ENCODE results near the gene PDZRN4.

Gene PDZRN4

DNA sequence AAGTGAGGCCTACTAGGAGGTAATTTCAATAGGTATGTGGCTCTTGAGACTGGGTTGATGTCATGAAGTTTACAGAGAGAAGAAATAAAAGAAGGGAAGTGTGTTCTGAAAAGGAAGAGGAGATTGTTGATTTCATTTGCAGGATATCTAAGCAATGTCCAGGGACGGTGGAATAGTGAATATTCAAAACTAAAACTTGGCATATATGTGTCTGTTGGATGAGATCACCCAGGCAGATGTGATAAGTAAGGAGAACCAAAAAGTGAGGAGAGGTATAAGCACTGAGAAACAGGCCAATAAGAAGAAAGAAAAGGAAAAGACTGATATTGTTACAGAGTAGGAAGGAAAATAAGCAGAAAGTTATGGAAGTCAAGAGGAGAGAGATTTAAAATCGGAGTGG lies 255.6 kb downstream of the PDZRN4 start:
- no peak for DNase-seq (ENCODE audit: low read depth in 1 of 2, low spot score in 1 of 2)

DNA sequence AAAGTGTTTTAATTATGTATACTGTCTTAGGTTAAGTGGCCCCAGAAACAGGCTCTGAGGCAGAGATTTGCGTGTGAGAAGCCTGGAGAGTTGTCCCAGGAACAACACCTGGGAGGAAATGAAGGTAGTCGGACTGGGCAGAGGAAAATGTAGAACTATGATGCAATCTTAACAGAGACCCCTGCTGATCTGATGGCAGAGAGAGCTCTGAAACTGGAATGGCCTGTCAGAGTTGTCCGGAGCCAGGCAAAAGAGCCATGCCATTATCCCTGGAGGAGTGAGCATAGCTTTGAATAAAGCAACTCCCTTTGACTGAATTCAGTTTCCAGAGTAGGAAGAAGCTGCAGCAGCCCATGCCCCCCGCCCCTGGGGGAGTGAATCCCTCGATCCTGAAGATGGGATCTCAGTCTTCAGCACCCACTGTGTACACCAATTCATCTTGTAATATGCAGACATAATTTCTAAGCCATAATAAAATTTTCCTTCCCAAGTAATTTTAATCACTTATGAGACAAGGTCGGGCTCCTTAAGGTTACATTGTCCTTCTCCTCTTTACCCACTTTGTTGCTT lies 264.8 kb downstream of the PDZRN4 start:
- no peak for DNase-seq (ENCODE audit: low read depth in 1 of 2, low spot score in 1 of 2)

DNA sequence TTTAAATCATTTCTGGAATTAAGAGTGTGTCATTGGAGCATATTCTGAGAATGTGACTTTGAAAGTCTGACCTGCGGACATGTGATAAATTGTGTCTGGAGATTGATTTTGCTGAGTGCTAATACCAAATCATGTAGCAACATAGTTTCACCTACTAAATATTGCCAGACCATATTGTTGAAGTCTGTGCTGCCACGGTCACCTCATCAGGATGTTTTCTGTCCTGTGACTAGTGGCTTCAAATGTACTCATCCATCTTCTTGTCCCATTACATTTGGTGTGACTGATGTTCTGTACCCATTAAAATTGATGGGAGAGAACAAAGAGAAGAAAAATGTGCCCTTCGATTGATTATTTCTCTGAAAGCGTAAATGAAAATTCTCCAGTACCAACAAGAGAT lies 265.3 kb downstream of the PDZRN4 start:
- no peak for DNase-seq (ENCODE audit: low read depth in 1 of 2, low spot score in 1 of 2)

DNA sequence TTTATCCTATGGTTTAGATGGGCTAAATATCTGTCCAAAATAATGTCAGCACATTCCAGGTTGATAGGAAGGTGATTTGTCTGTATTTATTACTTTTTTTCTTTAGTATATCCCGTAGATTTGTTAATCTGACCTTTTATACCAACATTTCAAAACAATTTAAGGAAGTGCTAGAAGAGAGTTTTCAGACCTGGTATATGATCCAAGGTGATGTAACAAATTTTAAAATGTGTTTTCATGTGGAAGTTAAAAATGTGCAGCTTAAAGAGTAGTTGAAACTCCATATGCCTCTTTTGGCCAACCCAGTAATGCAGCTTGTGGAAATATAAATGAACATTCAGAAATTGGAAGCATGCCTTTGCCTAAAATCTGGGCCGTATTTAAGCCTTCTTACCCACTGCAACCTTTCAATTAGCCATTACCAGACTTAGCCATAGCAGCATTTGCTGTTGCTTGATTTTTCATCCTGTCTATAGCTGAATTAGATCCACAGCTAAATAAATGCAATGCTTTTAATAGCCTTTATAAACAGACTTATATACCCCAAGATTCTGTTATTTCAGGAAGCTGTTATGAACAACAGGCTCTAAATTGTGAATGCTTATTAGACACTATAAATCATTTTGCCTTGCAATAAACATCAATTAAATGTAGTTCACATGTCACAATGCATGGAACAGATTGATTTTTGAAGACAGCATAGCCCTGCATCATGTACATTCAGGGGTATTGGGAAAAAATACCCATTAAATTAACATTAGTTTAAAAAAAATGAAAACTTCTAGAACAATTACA lies 271.2 kb downstream of the PDZRN4 start:
- no peak for DNase-seq (ENCODE audit: low read depth in 1 of 2, low spot score in 1 of 2)

DNA sequence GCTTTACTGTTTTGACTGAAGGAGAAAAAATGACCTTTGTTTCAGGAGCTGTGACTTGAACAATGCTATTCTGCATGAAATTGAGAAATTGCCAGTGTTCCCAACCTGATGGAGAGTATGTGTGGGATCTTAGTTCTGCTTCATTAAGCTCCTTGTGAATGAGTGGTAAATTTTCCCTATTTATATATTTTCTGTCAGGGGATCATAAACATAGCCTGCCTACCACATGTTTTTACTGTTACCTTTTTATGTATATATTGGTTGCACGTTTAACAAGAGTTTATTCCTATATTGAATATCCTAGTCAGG lies 271.7 kb downstream of the PDZRN4 start:
- no peak for DNase-seq (ENCODE audit: low read depth in 1 of 2, low spot score in 1 of 2)

DNA sequence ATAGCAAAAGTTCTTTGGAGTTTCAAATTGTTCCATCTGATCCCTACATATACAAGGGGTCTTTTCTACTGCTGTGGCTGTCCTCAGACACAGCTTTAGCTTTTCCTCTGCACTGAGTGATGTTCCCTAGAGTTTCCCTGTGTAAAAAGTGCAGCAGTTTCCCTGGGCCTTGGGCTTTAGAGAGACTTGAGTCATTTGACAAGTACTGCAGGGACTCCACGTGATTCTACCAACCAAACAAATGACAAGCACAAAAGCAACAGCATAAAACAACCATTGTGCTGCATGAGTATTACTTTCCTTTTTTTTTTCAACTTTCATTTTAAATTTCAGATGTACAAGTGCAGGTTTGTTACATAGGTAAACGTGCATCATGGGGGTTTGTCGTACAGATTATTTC lies 272.8 kb downstream of the PDZRN4 start:
- no peak for DNase-seq (ENCODE audit: low read depth in 1 of 2, low spot score in 1 of 2)

DNA sequence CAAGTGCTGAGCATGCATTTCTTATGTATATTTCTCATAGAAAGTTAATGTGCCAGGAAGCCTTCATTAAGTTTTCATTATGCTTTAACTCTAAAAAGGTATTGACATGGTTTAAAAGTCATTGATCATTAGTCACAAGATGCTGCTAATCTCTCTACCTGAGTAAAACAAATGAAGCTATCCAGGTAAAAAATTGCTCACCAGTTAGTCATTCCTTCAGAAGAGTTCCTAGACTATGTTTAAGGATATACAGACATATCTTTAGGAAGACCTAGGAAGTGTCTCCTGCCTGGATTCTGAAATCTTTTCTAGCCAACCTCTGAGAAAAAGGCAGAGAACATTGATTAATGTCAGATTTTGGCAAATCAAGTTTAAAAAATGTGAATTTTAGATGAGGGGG lies 274.2 kb downstream of the PDZRN4 start:
- DNase-seq (ENCODE audit: low read depth in 1 of 2, low spot score in 1 of 2): no peak

DNA sequence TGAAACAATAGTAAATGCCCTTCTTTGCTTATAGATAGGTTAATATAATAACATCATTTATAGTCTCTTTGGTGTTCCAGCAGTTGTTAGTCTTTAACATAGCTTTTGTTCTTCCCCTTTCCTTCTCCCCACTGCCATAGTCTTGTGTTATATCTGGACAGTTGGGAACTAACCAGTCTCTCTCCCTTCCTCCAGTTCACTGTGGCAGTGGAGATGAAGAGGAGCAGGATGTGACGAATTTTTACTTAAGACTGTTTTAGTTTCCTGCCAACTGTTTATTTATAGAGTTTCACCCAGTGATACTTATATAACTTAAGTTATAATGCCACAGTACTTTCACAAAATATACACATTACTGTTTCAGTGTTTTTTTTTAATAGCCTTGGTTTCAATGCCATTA lies 277.4 kb downstream of the PDZRN4 start:
- DNase-seq (ENCODE audit: low read depth in 1 of 2, low spot score in 1 of 2): no peak

DNA sequence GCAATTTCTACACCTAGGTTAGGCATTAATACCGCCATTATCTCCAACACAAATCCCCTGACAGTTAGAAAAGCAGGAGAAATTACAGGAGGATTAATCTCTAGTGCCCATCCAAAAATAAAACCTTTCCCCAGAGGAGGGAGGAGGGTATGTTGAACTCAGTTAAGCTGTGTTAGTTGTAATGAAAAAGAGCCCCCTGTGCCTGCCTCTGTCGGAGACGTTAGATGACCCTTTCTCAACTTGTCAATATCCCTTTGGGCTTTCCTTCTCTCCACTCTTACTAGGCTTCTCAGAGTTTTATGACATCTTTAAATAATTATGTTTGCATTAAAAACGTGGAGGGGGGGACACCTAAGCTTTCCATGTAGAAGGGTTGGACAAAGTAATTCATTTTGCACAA lies 278.2 kb downstream of the PDZRN4 start:
- DNase-seq (ENCODE audit: low read depth in 1 of 2, low spot score in 1 of 2): no peak

DNA sequence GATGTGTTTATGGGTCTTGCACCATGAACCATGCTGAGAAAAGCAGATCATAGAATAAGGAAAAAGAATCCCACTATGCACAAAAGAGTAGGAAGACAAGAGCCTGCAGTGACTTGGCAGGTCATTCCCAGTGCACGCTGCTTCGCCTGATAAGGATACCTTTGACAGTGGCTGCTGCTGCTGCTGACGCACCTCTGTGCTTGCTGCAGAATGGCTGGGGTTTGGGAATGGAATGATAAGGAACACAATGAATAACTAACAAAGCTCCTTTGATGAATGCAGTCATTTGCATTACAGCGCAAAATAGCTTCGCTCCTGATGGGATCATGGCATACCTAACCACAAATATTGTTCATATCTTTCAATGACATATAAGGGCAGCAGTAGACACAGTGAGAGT lies 278.7 kb downstream of the PDZRN4 start:
- no peak for DNase-seq (ENCODE audit: low read depth in 1 of 2, low spot score in 1 of 2)

DNA sequence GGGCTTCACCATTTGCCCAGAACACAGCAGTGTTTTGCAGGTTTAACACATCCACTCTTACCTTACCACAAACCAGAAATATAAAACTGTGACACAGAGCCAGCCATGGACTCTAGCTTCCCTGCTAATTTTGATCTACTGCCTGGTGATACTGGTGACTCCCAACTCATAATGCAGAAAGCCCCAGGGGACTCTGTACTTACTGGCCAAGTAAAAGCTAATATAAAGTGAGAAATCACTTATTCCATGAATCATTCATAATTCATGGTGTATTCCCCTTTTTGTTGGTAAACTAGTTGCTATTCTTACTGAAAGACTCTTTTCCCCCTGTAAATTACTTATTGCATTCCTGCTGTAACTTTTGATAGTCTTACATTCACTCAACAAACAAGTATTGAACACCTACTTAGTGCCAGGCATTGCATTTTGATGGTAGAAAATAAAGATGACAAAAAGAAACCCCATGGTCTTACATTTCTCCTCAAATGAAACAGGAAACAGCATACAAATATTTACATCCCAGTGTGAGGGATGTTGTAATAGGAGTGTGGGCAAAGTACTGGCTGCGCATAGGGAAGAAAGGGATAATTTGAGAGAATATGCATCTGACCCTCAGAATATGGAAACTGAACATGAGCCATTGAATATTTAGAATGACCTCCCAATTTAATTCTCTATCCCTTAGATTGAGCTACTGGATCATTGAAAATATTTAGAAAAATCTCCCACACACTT lies 279.6 kb downstream of the PDZRN4 start:
- no peak for DNase-seq (ENCODE audit: low read depth in 1 of 2, low spot score in 1 of 2)

DNA sequence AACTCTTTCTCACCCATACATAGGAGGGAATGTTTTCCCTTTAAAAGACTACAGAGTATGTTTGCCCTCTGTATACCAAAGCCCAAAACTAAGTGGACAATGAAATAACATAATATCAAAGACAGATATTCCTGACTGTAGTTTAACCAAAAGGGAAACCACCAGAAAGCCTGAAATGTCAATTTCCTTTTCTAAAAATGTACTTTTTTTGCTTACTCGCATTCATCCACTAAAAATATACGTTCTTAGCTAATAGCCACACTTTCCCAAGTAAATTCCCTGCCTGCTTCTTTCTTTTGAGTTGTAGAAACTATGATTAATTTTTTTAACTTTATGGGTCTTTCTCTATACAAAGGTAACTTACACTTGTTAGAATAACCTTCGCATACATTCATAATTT lies 280.2 kb downstream of the PDZRN4 start:
- no peak for DNase-seq (ENCODE audit: low read depth in 1 of 2, low spot score in 1 of 2)

DNA sequence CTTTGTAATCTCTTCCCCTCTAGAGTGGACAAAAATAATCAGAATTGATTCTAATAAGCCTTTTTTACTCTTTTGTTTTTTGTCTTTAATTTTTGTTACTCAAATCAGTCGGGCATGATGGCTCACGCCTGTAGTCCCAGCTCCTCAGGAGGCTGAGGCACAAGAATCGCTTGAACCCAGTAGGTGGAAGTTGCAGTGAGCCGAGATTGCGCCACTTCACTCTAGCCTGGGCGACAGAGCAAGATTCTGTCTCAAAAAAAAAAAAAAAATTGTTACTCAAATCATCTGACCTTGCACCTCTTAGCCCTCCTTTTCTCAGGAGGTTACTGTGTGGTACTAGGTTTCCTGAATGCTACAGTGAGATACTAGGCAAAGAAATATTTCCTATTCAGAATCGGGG lies 280.6 kb downstream of the PDZRN4 start:
- no peak for DNase-seq (ENCODE audit: low read depth in 1 of 2, low spot score in 1 of 2)

DNA sequence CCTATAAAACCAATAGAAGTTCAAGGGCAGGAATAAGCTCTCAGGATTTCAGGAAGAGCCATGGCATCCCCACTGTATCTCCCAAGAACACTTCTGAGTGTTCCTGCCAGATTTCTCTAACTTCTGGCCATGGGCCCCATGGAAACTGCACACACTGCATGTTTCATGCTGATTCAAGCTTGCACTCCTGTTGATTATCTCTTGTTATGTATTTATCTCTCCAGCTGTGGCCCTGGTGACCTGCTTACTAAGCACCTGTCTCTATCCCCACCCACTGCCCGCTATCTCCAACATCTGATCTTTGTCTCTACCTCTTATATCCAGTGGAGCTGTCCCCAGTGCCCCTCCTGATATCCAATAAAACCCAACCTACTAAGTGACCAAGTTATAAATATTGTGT lies 285.3 kb downstream of the PDZRN4 start:
- no peak for DNase-seq (ENCODE audit: low read depth in 1 of 2, low spot score in 1 of 2)

DNA sequence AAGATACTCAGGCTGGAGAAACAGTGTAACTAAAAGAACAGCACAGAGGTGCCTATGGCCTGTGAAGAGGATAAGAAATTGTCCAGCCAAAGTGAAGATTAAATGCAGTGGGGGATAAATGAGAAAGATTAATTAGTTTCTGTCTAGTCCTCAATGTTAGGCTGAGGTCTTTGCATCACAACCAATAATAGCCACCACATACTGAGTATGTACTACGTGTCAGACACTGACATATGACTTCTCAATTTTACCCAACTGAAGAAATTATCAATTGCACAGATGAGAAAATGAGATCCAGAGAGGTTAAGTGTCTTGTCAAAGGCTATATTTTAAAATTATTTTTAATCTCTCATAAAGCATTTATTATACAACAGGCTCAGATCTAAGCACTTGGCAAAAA lies 285.9 kb downstream of the PDZRN4 start:
- no peak for DNase-seq (ENCODE audit: low read depth in 1 of 2, low spot score in 1 of 2)

DNA sequence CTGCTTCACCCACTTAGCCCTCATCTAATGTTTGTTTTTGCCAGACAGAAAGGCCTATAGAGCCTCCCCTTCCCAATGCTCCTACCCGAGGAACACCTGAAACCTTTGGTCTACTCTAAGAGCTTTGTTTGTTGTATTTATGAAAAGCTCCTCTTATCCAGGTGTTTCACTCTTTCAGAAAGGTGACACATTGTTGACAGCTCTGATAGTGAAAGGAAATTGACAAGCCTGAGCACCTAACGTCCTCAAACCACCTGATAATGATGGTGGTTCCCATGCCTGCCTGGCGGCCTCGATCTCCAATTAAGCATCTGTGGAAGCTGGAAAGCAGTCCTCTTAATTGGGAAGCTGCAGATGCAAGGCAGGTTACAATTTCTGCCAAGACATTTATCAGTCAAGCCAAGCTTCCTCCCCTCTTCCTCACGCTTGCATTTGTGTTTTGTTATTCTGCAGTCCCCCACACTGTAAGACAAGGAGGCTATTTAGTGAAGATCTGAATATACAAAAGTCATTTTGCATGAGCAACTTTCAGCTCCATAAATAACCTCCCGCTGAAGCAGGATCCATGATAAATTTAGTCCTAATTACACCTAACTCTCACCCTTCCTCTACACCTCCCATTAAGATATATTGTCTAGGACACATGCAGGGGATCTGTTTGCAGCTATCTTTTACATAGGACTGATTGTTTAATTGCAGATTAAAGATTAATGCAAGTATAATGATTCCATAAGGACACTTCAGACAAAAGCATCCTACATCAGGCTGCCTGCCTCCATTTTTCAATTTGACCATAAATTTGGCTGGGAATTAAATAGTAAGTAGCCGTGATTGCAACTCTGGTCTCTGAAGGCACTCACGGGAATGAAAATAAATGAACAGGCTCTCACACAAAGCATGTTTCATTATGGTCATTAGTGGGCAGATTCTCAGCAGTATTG lies 288.6 kb downstream of the PDZRN4 start:
- no peak for DNase-seq (ENCODE audit: low read depth in 1 of 2, low spot score in 1 of 2)

DNA sequence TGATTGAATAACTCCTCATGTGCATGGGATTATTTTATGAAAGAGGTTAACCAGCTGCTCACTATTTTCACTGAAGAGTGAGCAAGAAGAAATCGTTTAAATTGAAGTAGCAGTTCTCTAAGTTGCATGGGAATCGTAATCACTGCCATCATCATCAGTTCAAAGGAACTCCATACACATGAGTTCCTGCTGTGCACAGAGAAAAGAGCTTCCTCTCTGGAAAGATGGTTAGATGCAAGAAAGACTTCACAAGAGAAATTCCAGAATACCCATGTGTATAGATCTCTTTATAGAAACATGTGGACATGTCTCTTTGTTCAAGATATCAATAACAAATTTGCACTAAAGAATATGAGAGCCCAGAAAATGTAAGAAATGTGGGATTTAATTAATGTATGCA lies 291.3 kb downstream of the PDZRN4 start:
- DNase-seq (ENCODE audit: low read depth in 1 of 2, low spot score in 1 of 2): no peak

DNA sequence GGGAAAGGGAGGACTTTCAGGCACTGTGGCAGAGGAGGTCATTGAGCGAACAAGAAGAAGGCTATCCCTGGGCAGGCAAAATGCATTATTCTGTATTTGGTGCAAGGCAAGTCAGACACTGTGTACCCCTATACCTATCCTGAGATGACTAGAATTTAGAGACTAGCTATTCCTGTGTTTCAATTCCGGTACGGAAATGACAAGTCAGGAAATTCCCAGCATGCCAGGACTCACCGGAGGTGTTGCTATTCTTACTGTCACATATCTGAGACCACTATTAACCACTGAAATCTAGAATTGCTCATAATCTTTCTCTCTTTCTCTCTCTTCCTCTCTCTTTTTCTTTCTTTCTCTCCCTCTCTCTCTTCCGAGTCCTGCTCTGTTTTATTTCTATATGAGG lies 297.1 kb downstream of the PDZRN4 start:
- DNase-seq (ENCODE audit: low read depth in 1 of 2, low spot score in 1 of 2): no peak

DNA sequence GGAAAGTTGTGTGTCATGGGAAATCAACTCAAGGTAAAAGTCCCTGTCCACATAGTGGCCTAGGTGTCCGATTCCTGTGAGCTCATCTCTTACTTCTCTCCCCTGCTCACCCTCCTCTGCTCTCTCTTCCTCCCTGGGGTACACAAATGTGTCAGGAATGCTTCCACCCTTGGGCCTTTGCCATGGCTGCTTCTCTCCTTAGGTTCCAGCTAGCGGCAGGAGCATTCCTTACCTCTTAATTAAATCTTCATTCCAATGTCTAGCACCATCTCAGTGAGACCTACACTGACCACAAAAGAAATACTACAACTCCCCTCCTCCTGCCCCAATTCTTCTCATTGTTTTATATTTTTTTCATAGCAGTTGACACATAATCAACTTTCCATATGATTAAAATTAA lies 298.6 kb downstream of the PDZRN4 start:
- no peak for DNase-seq (ENCODE audit: low read depth in 1 of 2, low spot score in 1 of 2)

DNA sequence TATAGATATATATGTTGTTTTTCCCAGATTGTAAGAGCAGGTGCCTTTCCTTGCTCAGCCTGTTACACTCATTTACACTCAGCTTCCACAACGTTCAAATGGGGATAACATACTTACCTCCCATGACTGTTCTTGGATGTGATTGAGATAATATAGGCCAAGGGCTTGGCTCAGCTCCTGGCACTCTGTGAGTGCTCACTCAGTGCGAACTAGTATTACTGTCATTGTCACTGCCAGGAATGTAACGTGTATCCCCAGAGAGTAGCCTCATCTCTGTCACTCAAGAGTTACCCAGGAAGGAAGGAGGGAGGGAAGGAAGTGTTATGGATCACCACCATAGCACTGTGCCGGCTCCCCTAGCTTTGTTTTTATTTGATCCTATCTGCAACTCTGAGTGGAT lies 307.9 kb downstream of the PDZRN4 start:
- DNase-seq (ENCODE audit: low read depth in 1 of 2, low spot score in 1 of 2): no peak

DNA sequence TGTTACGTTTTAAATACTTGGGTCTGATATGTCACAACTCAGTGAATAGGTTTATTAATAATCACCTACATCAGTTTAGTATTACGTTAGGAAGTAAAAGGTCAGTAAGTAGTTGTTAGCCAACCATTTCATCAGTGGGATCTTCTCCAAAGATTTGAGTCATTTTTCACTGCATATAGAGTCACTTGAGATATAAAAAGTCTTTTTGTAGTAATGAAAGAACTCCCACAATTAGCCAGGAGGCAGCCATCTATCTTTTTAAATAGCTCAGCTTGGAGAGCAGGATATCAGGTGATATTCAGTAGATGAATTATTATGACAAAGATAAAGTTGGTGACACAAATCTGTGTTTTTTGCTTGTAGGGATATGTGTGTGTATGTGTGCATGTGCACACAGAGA lies 309.3 kb downstream of the PDZRN4 start:
- no peak for DNase-seq (ENCODE audit: low read depth in 1 of 2, low spot score in 1 of 2)

DNA sequence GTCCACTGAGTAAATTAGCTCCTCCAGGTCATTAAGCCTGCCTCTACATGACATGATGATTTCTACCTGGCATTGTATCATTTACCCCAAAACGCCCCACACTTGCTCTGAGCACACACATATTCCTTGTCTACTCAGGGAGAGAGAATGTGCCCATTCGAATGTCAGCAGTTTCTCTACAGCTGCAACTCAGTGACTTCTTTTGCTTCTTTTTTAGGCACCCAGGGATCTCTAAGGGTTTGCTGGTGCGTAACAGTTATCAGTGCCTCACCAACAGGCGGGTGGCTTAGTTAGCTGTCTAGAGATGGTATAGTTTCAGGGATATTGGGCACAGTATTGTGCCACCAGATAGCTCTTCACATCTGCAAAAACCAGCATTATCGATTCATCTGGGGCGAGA lies 316.9 kb downstream of the PDZRN4 start:
- DNase-seq (ENCODE audit: low read depth in 1 of 2, low spot score in 1 of 2): no peak

Data from activated T-helper 1 cell treated with anti-CD3 and anti-CD28 coated beads, Interleukin-2, amount 50 U/mL, for 16 hours (primary cell).